DND-41 (cell line): ENCODE data around the gene STRN.

Experiments used
- CTCF ChIP-seq: IDR thresholded peaks from 2 replicates; pipeline ENCODE4 v1.5.1; 2012; ENCODE audit warnings: borderline replicate concordance, low read length, moderate library complexity, mild to moderate bottlenecking; ENCODE audit not compliant: poor library complexity, severe bottlenecking; ENCODE audit errors: extremely low read depth
- EZH2 ChIP-seq: IDR thresholded peaks from 3 replicates; pipeline ENCODE4 v1.6.1; 2012; ENCODE audit warnings: borderline replicate concordance, low read depth, mild to moderate bottlenecking, moderate library complexity, low read length, inconsistent platforms; ENCODE audit not compliant: severe bottlenecking

GRCh38 chr2:36966370-36967235, at the start of gene STRN:
- TF ChIP-seq CTCF (no peak), EZH2 (no peak)
